Right lobe of liver (tissue), 6 donors: ENCODE data around the gene PDE12. TPM values are rescaled to one million over a fixed set of nuclear protein-coding genes. Genes with fewer than 3 reads are reported as not detected.
A peak's percentile ranks its signal among the peaks of the same experiment; 100 is the strongest.
"Not testable (repeated sequence)": the region's sequence is repeated elsewhere in the genome, so short reads cannot be mapped to it uniquely, and the experiment has no call there.

Experiments used
- ATAC-seq, 4 donors: fragments of 200-7000 bp; cut with Tn5 transposase; one replicate each; pipeline ENCODE4 v1.9.1; 2020; ENCODE audit warnings: mild to moderate bottlenecking in 4 of 4, moderate library complexity in 4 of 4
- DNase-seq, 3 donors: peaks; one replicate each; pipeline ENCODE4 v3.0.0-alpha.2; 2020
- H3K27ac ChIP-seq, 3 donors: fragments of 200-600 bp; one replicate each; pipeline ENCODE4 v1.8.0; 2022
- H3K27me3 ChIP-seq, 2 donors: fragments of 200-600 bp; one replicate each; pipeline ENCODE4 v1.8.0; 2022
- H3K36me3 ChIP-seq, 4 donors: fragments of 200-600 bp; sonication (generic) in 1 of 4; one replicate each; pipeline versions ENCODE4 v1.5.1 to v1.8.0; 2017 to 2022; ENCODE audit warnings: control low read depth in 1 of 4
- H3K4me1 ChIP-seq, 4 donors: fragments of 200-600 bp; sonication (generic) in 1 of 4; one replicate each; pipeline versions ENCODE4 v1.5.1 to v1.8.0; 2017 to 2022; ENCODE audit warnings: control low read depth in 1 of 4
- H3K4me3 ChIP-seq, 3 donors: fragments of 200-600 bp; one replicate each; pipeline ENCODE4 v1.8.0; 2022
- H3K9me3 ChIP-seq, 4 donors: fragments of 200-600 bp; sonication (generic) in 1 of 4; one replicate each; pipeline versions ENCODE4 v1.5.1 to v1.8.0; 2017 to 2022; ENCODE audit warnings: control low read depth in 1 of 4
- CTCF ChIP-seq, 4 donors: fragments of 200-600 bp in 3 of 4; fragments of 450-650 bp in 1 of 4; IDR thresholded peaks; one replicate each; pipeline versions ENCODE4 v1.5.1 to v1.8.0; 2016 to 2022; ENCODE audit warnings: antibody characterized with exemption in 4 of 4, mild to moderate bottlenecking in 2 of 4
- POLR2A ChIP-seq: fragments of 450-650 bp; IDR thresholded peaks from one replicate; pipeline ENCODE4 v1.6.1; 2017; ENCODE audit warnings: antibody characterized with exemption, mild to moderate bottlenecking
- WGBS: methylation state at CpG from one replicate; pipeline ENCODE4 v1.1.6; 2018; ENCODE audit warnings: low coverage, low lambda C conversion rate; ENCODE audit not compliant: insufficient coverage; ENCODE audit errors: missing lambda C conversion rate; 5-methylcytosine and 5-hydroxymethylcytosine counted together
- intact Hi-C, 2 donors: fragments of 100-400 bp; cut with DNase I; formaldehyde crosslinking; loops; one replicate each; pipeline versions ENCODE4 v1.11.2 to v1.14.1; 2022
- total RNA-seq, 6 experiments: library from RNA; depleted of rRNA in 2 of 6; stranded (reverse); fragments of >200 nt in 2 of 6; fragmentation: NEBNext Ultra II Directional in 3 of 6; extraction: Animal tissue kit (Norgen Biotek cat#: 25700) in 3 of 6; gene quantifications; one replicate each; pipeline versions ENCODE4 v1.1.0 to v1.2.4, GENCODE V29; 2016 to 2023
- donor health status: DM: no; HTN: yes; CAD: no.
- donor health status: DM: no; HTN: no; CAD: no.
- donor health status: DM: no; HTN: no; CAD: no.
- donor health status: DM: no; HTN: yes; CAD: no.
- donor health status: DM: no; HTN: yes; CAD: no.

The PDE12 gene
- total RNA-seq, 6 experiments from 2014 or later: 12.1 to 20.7 (median 14.9) TPM

GRCh38 chr3:57597127-57597923 lies 41.3 kb downstream of the PDE12 start, which contains the start of gene ARF4:
TSS of gene ARF4 (minus strand) at chr3:57597344. CDS start at chr3:57597140, 204 bp downstream.
- peak; percentile 99 for TF ChIP-seq POLR2A
- TF ChIP-seq CTCF (IDR thresholded peaks at IDR 0.05): peak in 3 of 4 donors; percentile 30 to 48 (median 41)
- Histone ChIP-seq H3K4me1 (peaks cover 0 to 47% (median 15%) of the 10 kb centered on the region in 4 donors), H3K36me3 (no peaks in the 10 kb centered on the region), H3K4me3 (peak within 1 kb of the TSS; percentile 75 to 87 (median 83)), H3K9me3 (no peaks in the 10 kb centered on the region), H3K27ac (peak within 1 kb of the TSS; percentile 94 to 95 (median 95)), H3K27me3 (no peaks in the 10 kb centered on the region)
- DNase-seq (peak; percentile 99 to 100 (median 99)), ATAC-seq (peak; percentile 90 to 97 (median 93))
- intact Hi-C loops: loop anchor here in 1 of 2 donors (5.0 to 10.0 kb wide), 2 partner anchors 40 to 157 kb away; partner anchors contain the start of genes PDE12 and SLMAP
- WGBS: under 1% methylated on average over 20 of the region's 67 CpGs

GRCh38 chr3:57598765-57599360 lies 42.8 kb downstream of the PDE12 start:
- no peak for ATAC-seq
- H3K27ac ChIP-seq: peak overlapping the region in 2 of 3 donors; percentile 86 to 88
- WGBS: 55% methylated on average over 4 of the region's 5 CpGs

GRCh38 chr3:57600195-57600594 lies 44.1 kb downstream of the PDE12 start:
- Histone ChIP-seq H3K27me3 (no peaks in the 10 kb centered on the region), H3K36me3 (no peaks in the 10 kb centered on the region), H3K27ac (no peak overlapping the region), H3K9me3 (no peaks in the 10 kb centered on the region), H3K4me3 (no peak overlapping the region), H3K4me1 (peaks cover 0 to 18% (median 1%) of the 10 kb centered on the region in 4 donors)
- intact Hi-C loops: no loop called here
- DNase-seq: no peak
- no peak for TF ChIP-seq POLR2A
- no peak for ATAC-seq
- WGBS: 100% methylated on average over 1 of the region's 2 CpGs

More at GRCh38 chr3:57598765-57599360, 42.8 kb downstream of the PDE12 start:
- TF ChIP-seq CTCF (IDR thresholded peaks at IDR 0.05) (no peak), POLR2A (no peak)
- H3K36me3 ChIP-seq: no peaks in the 10 kb centered on the region
- peak overlapping the region; percentile 34 to 87 (median 83) for H3K4me3 ChIP-seq
- no peaks in the 10 kb centered on the region for H3K27me3 ChIP-seq
- DNase-seq: no peak
- H3K4me1 ChIP-seq: peaks cover 0 to 31% (median 8%) of the 10 kb centered on the region in 4 donors
- intact Hi-C loops: loop anchor here in 1 of 2 donors (5.0 to 10.0 kb wide), 2 partner anchors 42 to 156 kb away; partner anchors contain the start of genes PDE12 and SLMAP
- no peaks in the 10 kb centered on the region for H3K9me3 ChIP-seq

- DNase-seq: no peak
- Histone ChIP-seq H3K9me3 (no peaks in the 10 kb centered on the region), H3K36me3 (no peaks in the 10 kb centered on the region), H3K27ac (no peak overlapping the region), H3K4me3 (no peak overlapping the region), H3K4me1 (no peaks in the 10 kb centered on the region), H3K27me3 (no peaks in the 10 kb centered on the region)
- intact Hi-C loops: no loop called here
- TF ChIP-seq POLR2A (no peak), CTCF (IDR thresholded peaks at IDR 0.05) (no peak)
- ATAC-seq: no peak
- WGBS: 92% methylated on average over 2 of the region's 2 CpGs
These were observed 48.9 kb downstream of the PDE12 start for GRCh38 chr3:57604971-57605370.

- Histone ChIP-seq H3K9me3 (no peaks in the 10 kb centered on the region), H3K27ac (no peak overlapping the region), H3K27me3 (no peaks in the 10 kb centered on the region), H3K4me1 (no peaks in the 10 kb centered on the region), H3K4me3 (no peak overlapping the region), H3K36me3 (no peaks in the 10 kb centered on the region)
- intact Hi-C loops: no loop called here
- no peak for TF ChIP-seq CTCF (IDR thresholded peaks at IDR 0.05)
- DNase-seq (no peak), ATAC-seq (no peak)
These were observed 49.6 kb downstream of the PDE12 start for GRCh38 chr3:57605683-57606082.

- H3K36me3 ChIP-seq, ATAC-seq, H3K27ac ChIP-seq, H3K4me3 ChIP-seq, DNase-seq, H3K9me3 ChIP-seq, H3K27me3 ChIP-seq, intact Hi-C loops, H3K4me1 ChIP-seq: not testable (repeated sequence)
- WGBS: 89% methylated on average over 5 of the region's 5 CpGs
These were observed 55.8 kb downstream of the PDE12 start for GRCh38 chr3:57611870-57612269.
